Neural cell (in vitro differentiated cells): ENCODE measurements around the gene DLAT.

ENCODE experiments used
- CTCF ChIP-seq: fragments of 450-650 bp; IDR thresholded peaks from 2 replicates; pipeline ENCODE4 v1.5.1; 2014; ENCODE audit warnings: antibody characterized with exemption, mild to moderate bottlenecking, moderate library complexity; ENCODE audit not compliant: poor library complexity, severe bottlenecking
- EP300 ChIP-seq: fragments of 450-650 bp; conservative IDR thresholded peaks from 2 replicates; pipeline ENCODE4 v1.6.1; 2014; ENCODE audit warnings: antibody characterized with exemption, mild to moderate bottlenecking, moderate library complexity; ENCODE audit not compliant: poor library complexity, severe bottlenecking
- EZH2 ChIP-seq: fragments of 200-600, 300-800 bp; shearing (Covaris generic), sonication (generic); IDR thresholded peaks from 2 replicates; pipeline ENCODE4 v1.6.1; 2014; ENCODE audit warnings: antibody characterized with exemption, low read length, borderline replicate concordance, mild to moderate bottlenecking; ENCODE audit not compliant: insufficient read depth, poor library complexity, severe bottlenecking
- POLR2AphosphoS5 ChIP-seq: IDR thresholded peaks from 2 replicates; pipeline ENCODE4 v1.6.1; 2012
- RAD21 ChIP-seq: fragments of 450-650 bp; conservative IDR thresholded peaks from 2 replicates; pipeline ENCODE4 v1.6.1; 2014; ENCODE audit warnings: antibody characterized with exemption, mild to moderate bottlenecking, moderate library complexity
- TF ChIP-seq, protein P1 (sequence below): IDR thresholded peaks from 2 replicates; pipeline ENCODE4 v1.6.1; 2012; ENCODE audit warnings: borderline replicate concordance

DNA sequence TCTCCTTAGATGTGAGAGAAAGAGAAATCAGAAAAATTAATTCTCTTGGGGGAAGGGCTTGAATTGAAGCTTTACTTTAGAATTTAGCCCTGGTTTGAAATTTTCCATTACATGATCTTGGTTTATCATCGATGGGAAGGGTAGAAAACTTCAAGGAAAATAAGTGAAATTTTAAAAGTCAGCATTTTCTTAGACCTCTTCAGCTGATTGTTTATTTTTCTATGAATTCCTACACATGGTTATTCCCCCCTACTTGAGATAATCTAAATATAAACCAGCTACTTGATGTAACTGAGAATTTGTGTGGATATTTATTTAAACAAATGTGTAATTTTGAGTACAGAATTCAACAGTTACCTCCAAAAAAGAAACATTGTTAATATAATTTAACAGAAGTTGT lies 37.7 kb downstream of the DLAT start:
- TF ChIP-seq CTCF, result no peak
- TF ChIP-seq RAD21, result no peak
- TF ChIP-seq POLR2AphosphoS5, result no peak
- TF ChIP-seq EZH2, result no peak
- TF ChIP-seq, protein P1, sequence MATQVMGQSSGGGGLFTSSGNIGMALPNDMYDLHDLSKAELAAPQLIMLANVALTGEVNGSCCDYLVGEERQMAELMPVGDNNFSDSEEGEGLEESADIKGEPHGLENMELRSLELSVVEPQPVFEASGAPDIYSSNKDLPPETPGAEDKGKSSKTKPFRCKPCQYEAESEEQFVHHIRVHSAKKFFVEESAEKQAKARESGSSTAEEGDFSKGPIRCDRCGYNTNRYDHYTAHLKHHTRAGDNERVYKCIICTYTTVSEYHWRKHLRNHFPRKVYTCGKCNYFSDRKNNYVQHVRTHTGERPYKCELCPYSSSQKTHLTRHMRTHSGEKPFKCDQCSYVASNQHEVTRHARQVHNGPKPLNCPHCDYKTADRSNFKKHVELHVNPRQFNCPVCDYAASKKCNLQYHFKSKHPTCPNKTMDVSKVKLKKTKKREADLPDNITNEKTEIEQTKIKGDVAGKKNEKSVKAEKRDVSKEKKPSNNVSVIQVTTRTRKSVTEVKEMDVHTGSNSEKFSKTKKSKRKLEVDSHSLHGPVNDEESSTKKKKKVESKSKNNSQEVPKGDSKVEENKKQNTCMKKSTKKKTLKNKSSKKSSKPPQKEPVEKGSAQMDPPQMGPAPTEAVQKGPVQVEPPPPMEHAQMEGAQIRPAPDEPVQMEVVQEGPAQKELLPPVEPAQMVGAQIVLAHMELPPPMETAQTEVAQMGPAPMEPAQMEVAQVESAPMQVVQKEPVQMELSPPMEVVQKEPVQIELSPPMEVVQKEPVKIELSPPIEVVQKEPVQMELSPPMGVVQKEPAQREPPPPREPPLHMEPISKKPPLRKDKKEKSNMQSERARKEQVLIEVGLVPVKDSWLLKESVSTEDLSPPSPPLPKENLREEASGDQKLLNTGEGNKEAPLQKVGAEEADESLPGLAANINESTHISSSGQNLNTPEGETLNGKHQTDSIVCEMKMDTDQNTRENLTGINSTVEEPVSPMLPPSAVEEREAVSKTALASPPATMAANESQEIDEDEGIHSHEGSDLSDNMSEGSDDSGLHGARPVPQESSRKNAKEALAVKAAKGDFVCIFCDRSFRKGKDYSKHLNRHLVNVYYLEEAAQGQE, result no peak
- no peak for TF ChIP-seq EP300
